OCI-M2 (cell line): ENCODE data around the gene MX1.

Source experiments
- DNase-seq: peaks from one replicate; lab custom pipeline; 2025; ENCODE audit not compliant: unreplicated experiment; lab: John Stamatoyannopoulos, UW

MX1 gene

GRCh38 chr21:41431788-41432548 lies 5.9 kb downstream of the MX1 start:
- DNase-seq, result no peak

- no peak for DNase-seq
These were observed 6.8 kb downstream of the MX1 start for GRCh38 chr21:41432562-41433460.

- DNase-seq, result no peak
These were observed 7.5 kb downstream of the MX1 start for GRCh38 chr21:41433566-41433965.

GRCh38 chr21:41435706-41436105 lies 9.7 kb downstream of the MX1 start:
- DNase-seq, result no peak

GRCh38 chr21:41437729-41438128 lies 11.7 kb downstream of the MX1 start:
- DNase-seq, result no peak

- DNase-seq, result no peak
These were observed 12.5 kb downstream of the MX1 start for GRCh38 chr21:41438425-41439113.

GRCh38 chr21:41439248-41439647 lies 13.2 kb downstream of the MX1 start:
- no peak for DNase-seq

GRCh38 chr21:41441546-41441945 lies 15.5 kb downstream of the MX1 start:
- no peak for DNase-seq

- DNase-seq, result no peak
These were observed 16.6 kb downstream of the MX1 start for GRCh38 chr21:41442481-41443186.

- DNase-seq, result no peak
These were observed 17.5 kb downstream of the MX1 start for GRCh38 chr21:41443562-41443961.

- DNase-seq, result no peak
These were observed 18.8 kb downstream of the MX1 start for GRCh38 chr21:41444703-41445464.

- no peak for DNase-seq
These were observed 19.4 kb downstream of the MX1 start for GRCh38 chr21:41445465-41445862.

- no peak for DNase-seq
These were observed 20.5 kb downstream of the MX1 start for GRCh38 chr21:41446586-41446985.

- no peak for DNase-seq
These were observed 21.3 kb downstream of the MX1 start for GRCh38 chr21:41447356-41447755.

GRCh38 chr21:41449613-41450012 lies 23.6 kb downstream of the MX1 start:
- DNase-seq, result no peak

GRCh38 chr21:41451753-41452676 lies 26.0 kb downstream of the MX1 start:
- no peak for DNase-seq

- DNase-seq, result no peak
These were observed 27.2 kb downstream of the MX1 start for GRCh38 chr21:41453198-41453597.

GRCh38 chr21:41453761-41454160 lies 27.7 kb downstream of the MX1 start:
- no peak for DNase-seq

- DNase-seq, result no peak
These were observed 32.1 kb downstream of the MX1 start for GRCh38 chr21:41458121-41458520.
